22Rv1 (cell line): ENCODE data around the gene MAP3K9.

ENCODE experiments used
- ZFX ChIP-seq: fragments of 450-650 bp; IDR thresholded peaks from 2 replicates; pipeline ENCODE4 v1.6.1; 2017; ENCODE audit warnings: antibody characterized with exemption, borderline replicate concordance
- TF ChIP-seq, protein P1 (sequence below): fragments of 450-650 bp; IDR thresholded peaks from 2 replicates; pipeline ENCODE4 v1.5.1; 2017; ENCODE audit warnings: mild to moderate bottlenecking

DNA sequence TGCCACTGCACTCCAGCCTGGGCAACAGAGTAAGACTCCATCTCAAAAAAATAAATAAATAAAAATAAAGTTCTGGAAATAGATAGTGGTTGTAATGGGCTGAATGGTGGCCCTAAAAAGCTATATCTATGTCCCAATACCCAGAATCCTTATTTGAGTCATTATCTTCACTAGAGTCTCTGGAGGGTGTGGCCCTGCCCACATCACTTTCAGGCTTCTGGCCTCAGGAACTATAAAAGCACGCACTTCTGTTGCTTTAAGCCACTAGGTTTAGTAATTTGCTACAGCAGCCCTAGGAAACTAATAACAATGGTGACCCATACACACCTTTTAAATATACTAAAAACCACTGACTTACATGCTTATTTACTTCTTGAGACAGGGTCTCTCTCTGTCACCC is 49.9 kb downstream of the MAP3K9 start:
- TF ChIP-seq, protein P1, sequence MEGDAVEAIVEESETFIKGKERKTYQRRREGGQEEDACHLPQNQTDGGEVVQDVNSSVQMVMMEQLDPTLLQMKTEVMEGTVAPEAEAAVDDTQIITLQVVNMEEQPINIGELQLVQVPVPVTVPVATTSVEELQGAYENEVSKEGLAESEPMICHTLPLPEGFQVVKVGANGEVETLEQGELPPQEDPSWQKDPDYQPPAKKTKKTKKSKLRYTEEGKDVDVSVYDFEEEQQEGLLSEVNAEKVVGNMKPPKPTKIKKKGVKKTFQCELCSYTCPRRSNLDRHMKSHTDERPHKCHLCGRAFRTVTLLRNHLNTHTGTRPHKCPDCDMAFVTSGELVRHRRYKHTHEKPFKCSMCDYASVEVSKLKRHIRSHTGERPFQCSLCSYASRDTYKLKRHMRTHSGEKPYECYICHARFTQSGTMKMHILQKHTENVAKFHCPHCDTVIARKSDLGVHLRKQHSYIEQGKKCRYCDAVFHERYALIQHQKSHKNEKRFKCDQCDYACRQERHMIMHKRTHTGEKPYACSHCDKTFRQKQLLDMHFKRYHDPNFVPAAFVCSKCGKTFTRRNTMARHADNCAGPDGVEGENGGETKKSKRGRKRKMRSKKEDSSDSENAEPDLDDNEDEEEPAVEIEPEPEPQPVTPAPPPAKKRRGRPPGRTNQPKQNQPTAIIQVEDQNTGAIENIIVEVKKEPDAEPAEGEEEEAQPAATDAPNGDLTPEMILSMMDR: no peak
- TF ChIP-seq ZFX: no peak
